Adrenal gland (tissue), 5 donors: ENCODE measurements around the gene NUP153.

Experiments
- POLR2A ChIP-seq, 2 donors: fragments of 450-650 bp; IDR thresholded peaks; one replicate each; pipeline ENCODE4 v1.6.1; 2017; ENCODE audit warnings: antibody characterized with exemption in 2 of 2, mild to moderate bottlenecking in 2 of 2, moderate library complexity in 1 of 2
- TF ChIP-seq, protein P1 (sequence below), 6 experiments: fragments of 450-650 bp in 4 of 6; fragments of 200-600 bp in 2 of 6; sonication (generic) in 1 of 6; IDR thresholded peaks; 1 replicate in 5 of 6; 2 replicates in 1 of 6; pipeline versions ENCODE4 v1.5.1 to v1.8.0; 2016 to 2021; ENCODE audit warnings: antibody characterized with exemption in 6 of 6, mild to moderate bottlenecking in 2 of 6, moderate library complexity in 1 of 6
- donor health status: DM: no; HTN: no; CAD: no.

DNA sequence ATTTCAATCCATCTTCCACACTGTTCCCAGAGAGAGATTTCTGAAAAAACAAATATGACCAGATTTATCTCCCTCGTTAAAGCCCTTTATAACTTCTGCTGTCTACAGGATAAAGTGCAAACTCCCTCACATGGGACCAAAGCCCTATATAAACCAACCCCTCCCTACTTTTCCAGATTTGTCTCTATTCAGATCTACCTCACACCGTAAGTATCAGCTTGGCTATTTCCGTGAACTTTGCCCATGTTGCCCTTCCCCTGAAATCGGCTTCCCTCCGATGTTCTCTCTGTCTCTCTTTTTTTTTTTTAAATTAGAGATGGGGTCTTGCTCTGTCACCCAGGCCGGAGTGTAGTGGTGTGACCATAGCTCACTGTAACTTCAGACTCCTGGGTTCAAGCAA is 118.7 kb downstream of the NUP153 start:
- TF ChIP-seq, protein P1, sequence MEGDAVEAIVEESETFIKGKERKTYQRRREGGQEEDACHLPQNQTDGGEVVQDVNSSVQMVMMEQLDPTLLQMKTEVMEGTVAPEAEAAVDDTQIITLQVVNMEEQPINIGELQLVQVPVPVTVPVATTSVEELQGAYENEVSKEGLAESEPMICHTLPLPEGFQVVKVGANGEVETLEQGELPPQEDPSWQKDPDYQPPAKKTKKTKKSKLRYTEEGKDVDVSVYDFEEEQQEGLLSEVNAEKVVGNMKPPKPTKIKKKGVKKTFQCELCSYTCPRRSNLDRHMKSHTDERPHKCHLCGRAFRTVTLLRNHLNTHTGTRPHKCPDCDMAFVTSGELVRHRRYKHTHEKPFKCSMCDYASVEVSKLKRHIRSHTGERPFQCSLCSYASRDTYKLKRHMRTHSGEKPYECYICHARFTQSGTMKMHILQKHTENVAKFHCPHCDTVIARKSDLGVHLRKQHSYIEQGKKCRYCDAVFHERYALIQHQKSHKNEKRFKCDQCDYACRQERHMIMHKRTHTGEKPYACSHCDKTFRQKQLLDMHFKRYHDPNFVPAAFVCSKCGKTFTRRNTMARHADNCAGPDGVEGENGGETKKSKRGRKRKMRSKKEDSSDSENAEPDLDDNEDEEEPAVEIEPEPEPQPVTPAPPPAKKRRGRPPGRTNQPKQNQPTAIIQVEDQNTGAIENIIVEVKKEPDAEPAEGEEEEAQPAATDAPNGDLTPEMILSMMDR (IDR thresholded peaks at IDR 0.05): no peak
- TF ChIP-seq POLR2A (IDR thresholded peaks at IDR 0.05): no peak
